ENCODE results near the gene GSTT2B. TPM values are rescaled to one million over a fixed set of nuclear protein-coding genes. Genes with fewer than 3 reads are reported as not detected.
A peak's percentile ranks its signal among the peaks of the same experiment; 100 is the strongest.
"Not testable (repeated sequence)": the region's sequence is repeated elsewhere in the genome, so short reads cannot be mapped to it uniquely, and the experiment has no call there.

The GSTT2B gene
- total and polyA plus RNA-seq, 2 donors (not counting 1 experiment from before 2014, with no cell fraction given): not detected

DNA sequence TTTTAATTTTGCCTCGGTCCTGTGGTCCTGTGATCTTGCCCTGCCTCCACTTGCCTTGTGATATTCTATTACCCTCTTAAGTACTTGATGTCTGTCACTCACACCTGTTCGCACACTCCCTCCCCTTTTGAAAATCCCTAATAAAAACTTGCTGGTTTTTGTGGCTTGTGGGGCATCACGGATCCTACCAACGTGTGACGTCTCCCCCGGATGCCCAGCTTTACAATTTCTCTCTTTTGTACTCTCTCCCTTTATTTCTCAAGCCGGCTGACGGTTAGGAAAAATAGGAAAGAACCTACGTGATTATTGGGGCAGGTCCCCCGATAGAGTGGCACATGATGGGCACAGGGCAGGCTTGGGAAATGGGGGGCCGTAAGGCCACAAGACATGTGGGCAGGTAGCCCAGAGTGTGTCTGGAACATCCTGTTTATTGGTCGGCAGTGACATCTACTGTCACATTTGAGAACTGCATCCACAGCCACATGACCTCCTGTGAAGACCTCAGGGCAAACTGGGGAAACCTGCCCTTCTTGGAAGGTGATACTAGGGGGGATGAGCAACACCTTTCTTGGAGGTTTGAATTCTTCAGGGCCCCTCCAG is 4.6 kb downstream of the GSTT2B start:
- H3K4me3 Mint-ChIP-seq; H3K4me3 ChIP-seq (ENCODE audit: control extremely low read depth in 1 of 5, extremely low read depth in 1 of 5, insufficient read depth in 1 of 5, low read depth in 2 of 5, low read length in 4 of 5); H3K4me1 Mint-ChIP-seq; H3K27ac Mint-ChIP-seq; H3K36me3 ChIP-seq (replicated peaks in 1 of 2; ENCODE audit: control extremely low read depth in 1 of 2, control insufficient read depth in 1 of 2, extremely low read depth in 1 of 2, insufficient read depth in 2 of 2, low read length in 1 of 2); H2AFZ ChIP-seq (ENCODE audit: insufficient read depth, low read depth, low read length, poor library complexity, severe bottlenecking); H4K20me1 ChIP-seq (ENCODE audit: control insufficient read depth, insufficient read depth, low read length, poor library complexity, severe bottlenecking); H3K79me2 ChIP-seq (ENCODE audit: control insufficient read depth, insufficient read depth, low read length); H3K27ac ChIP-seq (ENCODE audit: low read length in 2 of 2); POLR2A ChIA-PET; H3K27me3 ChIP-seq (replicated peaks in 1 of 4; ENCODE audit: control extremely low read depth in 1 of 4, control insufficient read depth in 3 of 4, insufficient read depth in 4 of 4, low read length in 3 of 4); H3K27me3 Mint-ChIP-seq; H3K9ac ChIP-seq (ENCODE audit: low read length); H3K4me2 ChIP-seq (replicated peaks; ENCODE audit: low read depth, low read length, poor library complexity, severe bottlenecking); H3K9me3 ChIP-seq (ENCODE audit: control extremely low read depth in 1 of 3, control insufficient read depth in 2 of 3, insufficient read depth in 1 of 3, low read length in 2 of 3); H3K9me3 Mint-ChIP-seq (ENCODE audit: insufficient read depth); H3K4me1 ChIP-seq (ENCODE audit: control insufficient read depth in 2 of 2, insufficient read depth in 2 of 2, low read length in 2 of 2): not testable (repeated sequence)
- TF ChIP-seq, protein P1, sequence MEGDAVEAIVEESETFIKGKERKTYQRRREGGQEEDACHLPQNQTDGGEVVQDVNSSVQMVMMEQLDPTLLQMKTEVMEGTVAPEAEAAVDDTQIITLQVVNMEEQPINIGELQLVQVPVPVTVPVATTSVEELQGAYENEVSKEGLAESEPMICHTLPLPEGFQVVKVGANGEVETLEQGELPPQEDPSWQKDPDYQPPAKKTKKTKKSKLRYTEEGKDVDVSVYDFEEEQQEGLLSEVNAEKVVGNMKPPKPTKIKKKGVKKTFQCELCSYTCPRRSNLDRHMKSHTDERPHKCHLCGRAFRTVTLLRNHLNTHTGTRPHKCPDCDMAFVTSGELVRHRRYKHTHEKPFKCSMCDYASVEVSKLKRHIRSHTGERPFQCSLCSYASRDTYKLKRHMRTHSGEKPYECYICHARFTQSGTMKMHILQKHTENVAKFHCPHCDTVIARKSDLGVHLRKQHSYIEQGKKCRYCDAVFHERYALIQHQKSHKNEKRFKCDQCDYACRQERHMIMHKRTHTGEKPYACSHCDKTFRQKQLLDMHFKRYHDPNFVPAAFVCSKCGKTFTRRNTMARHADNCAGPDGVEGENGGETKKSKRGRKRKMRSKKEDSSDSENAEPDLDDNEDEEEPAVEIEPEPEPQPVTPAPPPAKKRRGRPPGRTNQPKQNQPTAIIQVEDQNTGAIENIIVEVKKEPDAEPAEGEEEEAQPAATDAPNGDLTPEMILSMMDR (IDR thresholded peaks at IDR 0.05): peak; percentile 84
- intact Hi-C loops (cut with micrococcal nuclease): loop anchor here (10.0 kb wide), 3 partner anchors 92 to 798 kb away; no protein-coding TSS in a partner anchor
- ATAC-seq (ENCODE audit: low read depth): peak; percentile 96
- peak; percentile 87 for DNase-seq
- 50% methylated on average over 5 of the region's 12 CpGs for WGBS (ENCODE audit: insufficient coverage)
- CTCF ChIA-PET: interaction anchor here (0.6 to 1.6 kb wide), 5 partner anchors 43 to 996 kb away, joined by 3 to 5 read pairs (median 4); partner anchors contain the start of gene SLC2A11

DNA sequence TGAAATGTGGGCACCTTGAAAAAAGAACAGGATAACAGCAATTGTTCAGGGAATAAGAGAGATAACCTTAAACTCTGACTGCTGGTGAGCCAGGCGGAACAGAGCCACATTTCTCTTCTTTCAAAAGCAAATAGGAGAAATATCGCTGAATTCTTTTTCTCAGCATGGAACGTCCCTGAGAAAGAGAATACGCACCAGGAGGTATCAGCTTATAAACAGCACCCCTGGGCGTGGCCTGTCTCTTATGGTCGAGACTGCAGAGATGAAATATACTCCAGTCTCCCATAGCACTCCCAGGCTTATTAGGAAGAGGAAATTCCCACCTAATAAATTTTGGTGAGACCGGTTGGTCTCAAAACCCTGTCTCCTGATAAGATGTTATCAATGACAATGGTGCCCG is 5.1 kb downstream of the GSTT2B start:
- H3K27ac ChIP-seq (ENCODE audit: low read length in 2 of 2); DNase-seq; H2AFZ ChIP-seq (ENCODE audit: insufficient read depth, low read depth, low read length, poor library complexity, severe bottlenecking); H3K9me3 ChIP-seq (ENCODE audit: control extremely low read depth in 1 of 3, control insufficient read depth in 2 of 3, insufficient read depth in 1 of 3, low read length in 2 of 3); H3K9me3 Mint-ChIP-seq (ENCODE audit: insufficient read depth); H3K27me3 Mint-ChIP-seq; H4K20me1 ChIP-seq (ENCODE audit: control insufficient read depth, insufficient read depth, low read length, poor library complexity, severe bottlenecking); H3K4me1 ChIP-seq (ENCODE audit: control insufficient read depth in 2 of 2, insufficient read depth in 2 of 2, low read length in 2 of 2); POLR2A ChIA-PET; H3K36me3 ChIP-seq (replicated peaks in 1 of 2; ENCODE audit: control extremely low read depth in 1 of 2, control insufficient read depth in 1 of 2, extremely low read depth in 1 of 2, insufficient read depth in 2 of 2, low read length in 1 of 2); H3K4me3 Mint-ChIP-seq; H3K4me3 ChIP-seq (ENCODE audit: control extremely low read depth in 1 of 5, extremely low read depth in 1 of 5, insufficient read depth in 1 of 5, low read depth in 2 of 5, low read length in 4 of 5); H3K27me3 ChIP-seq (replicated peaks in 1 of 4; ENCODE audit: control extremely low read depth in 1 of 4, control insufficient read depth in 3 of 4, insufficient read depth in 4 of 4, low read length in 3 of 4); H3K4me2 ChIP-seq (replicated peaks; ENCODE audit: low read depth, low read length, poor library complexity, severe bottlenecking); ATAC-seq (ENCODE audit: low read depth); H3K9ac ChIP-seq (ENCODE audit: low read length); H3K27ac Mint-ChIP-seq; H3K4me1 Mint-ChIP-seq; H3K79me2 ChIP-seq (ENCODE audit: control insufficient read depth, insufficient read depth, low read length): not testable (repeated sequence)
- intact Hi-C loops (cut with micrococcal nuclease): loop anchor here (10.0 kb wide), 3 partner anchors 91 to 799 kb away; no protein-coding TSS in a partner anchor
- WGBS (ENCODE audit: insufficient coverage): 100% methylated on average over 2 of the region's 8 CpGs
- CTCF ChIA-PET: interaction anchor here (0.6 to 1.6 kb wide), 5 partner anchors 42 to 996 kb away, joined by 3 to 5 read pairs (median 4); partner anchors contain the start of gene SLC2A11

DNA sequence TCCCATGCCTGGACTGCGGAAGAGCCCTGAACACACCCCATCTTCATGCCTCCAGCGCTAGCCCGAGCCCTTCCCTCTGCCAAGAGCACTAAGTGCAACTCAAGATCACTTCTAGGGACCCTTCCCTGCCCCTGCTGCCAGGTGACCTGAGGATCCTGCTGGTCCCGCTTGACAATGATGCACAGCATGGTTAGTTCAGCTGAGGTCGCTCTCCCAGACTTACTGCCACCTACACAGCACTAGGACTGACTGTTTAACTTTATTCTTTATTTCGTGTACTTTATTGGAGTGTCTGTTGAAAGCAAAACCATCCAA is 6.0 kb downstream of the GSTT2B start:
- CTCF ChIA-PET: interaction anchor here (1.6 kb wide), 1 partner anchor 220 kb away, joined by 4 read pairs; no protein-coding TSS in a partner anchor

More for the DNA sequence above, 6.0 kb downstream of the GSTT2B start:
- H3K4me2 ChIP-seq (replicated peaks; ENCODE audit: low read depth, low read length, poor library complexity, severe bottlenecking); H4K20me1 ChIP-seq (ENCODE audit: control insufficient read depth, insufficient read depth, low read length, poor library complexity, severe bottlenecking); H3K9me3 ChIP-seq (ENCODE audit: control extremely low read depth in 1 of 3, control insufficient read depth in 2 of 3, insufficient read depth in 1 of 3, low read length in 2 of 3); H3K27ac Mint-ChIP-seq; H3K9me3 Mint-ChIP-seq (ENCODE audit: insufficient read depth); H3K4me1 Mint-ChIP-seq; H3K9ac ChIP-seq (ENCODE audit: low read length); H3K4me1 ChIP-seq (ENCODE audit: control insufficient read depth in 2 of 2, insufficient read depth in 2 of 2, low read length in 2 of 2); H3K4me3 Mint-ChIP-seq; H3K4me3 ChIP-seq (ENCODE audit: control extremely low read depth in 1 of 5, extremely low read depth in 1 of 5, insufficient read depth in 1 of 5, low read depth in 2 of 5, low read length in 4 of 5); H3K27me3 ChIP-seq (replicated peaks in 1 of 4; ENCODE audit: control extremely low read depth in 1 of 4, control insufficient read depth in 3 of 4, insufficient read depth in 4 of 4, low read length in 3 of 4); H3K27ac ChIP-seq (ENCODE audit: low read length in 2 of 2); H3K36me3 ChIP-seq (replicated peaks in 1 of 2; ENCODE audit: control extremely low read depth in 1 of 2, control insufficient read depth in 1 of 2, extremely low read depth in 1 of 2, insufficient read depth in 2 of 2, low read length in 1 of 2); H2AFZ ChIP-seq (ENCODE audit: insufficient read depth, low read depth, low read length, poor library complexity, severe bottlenecking); POLR2A ChIA-PET; ATAC-seq (ENCODE audit: low read depth); H3K79me2 ChIP-seq (ENCODE audit: control insufficient read depth, insufficient read depth, low read length); H3K27me3 Mint-ChIP-seq; DNase-seq: not testable (repeated sequence)
- intact Hi-C loops (cut with micrococcal nuclease): loop anchor here (5.0 to 10.0 kb wide), 4 partner anchors 42 to 800 kb away; no protein-coding TSS in a partner anchor
- WGBS (ENCODE audit: insufficient coverage): 97% methylated on average over 5 of the region's 6 CpGs

Measured in B cell (primary cell).